H4 (cell line): ENCODE data around the gene ARMC5. TPM values are rescaled to one million over a fixed set of nuclear protein-coding genes. Genes with fewer than 3 reads are reported as not detected.
A peak's percentile ranks its signal among the peaks of the same experiment; 100 is the strongest.
"Not testable (repeated sequence)": the region's sequence is repeated elsewhere in the genome, so short reads cannot be mapped to it uniquely, and the experiment has no call there.

ENCODE experiments used
- DNase-seq: peaks from one replicate; pipeline ENCODE4 v3.0.0-alpha.2; 2015; ENCODE audit warnings: low spot score
- total RNA-seq: library from RNA; depleted of rRNA; stranded (reverse); fragments of >200 nt; shearing (Covaris generic); gene quantifications from 2 replicates; pipeline ENCODE4 v1.2.3, GENCODE V29; 2014; rRNA removed

Gene ARMC5
- total RNA-seq = 5.2 and 5.5 TPM in 2 replicates

GRCh38 chr16:31458844-31459686, at the start of gene ARMC5:
Gene ARMC5 (plus strand): TSS chr16:31459501. CDS start chr16:31459525, 24 bp downstream.
- peak; percentile 99 for DNase-seq

GRCh38 chr16:31410082-31410481, 49.2 kb upstream of the ARMC5 start:
- DNase-seq = no peak

GRCh38 chr16:31411024-31411844, 48.1 kb upstream of the ARMC5 start:
- DNase-seq = no peak

GRCh38 chr16:31412750-31413149, 46.6 kb upstream of the ARMC5 start:
- DNase-seq = no peak

GRCh38 chr16:31413381-31413780, 45.9 kb upstream of the ARMC5 start:
- DNase-seq = no peak

GRCh38 chr16:31413943-31414342, 45.4 kb upstream of the ARMC5 start:
- no peak for DNase-seq

- no peak for DNase-seq
These were observed 44.6 kb upstream of the ARMC5 start for GRCh38 chr16:31414706-31415105.

- no peak for DNase-seq
These were observed 42.9 kb upstream of the ARMC5 start for GRCh38 chr16:31416371-31416770.

- not testable (repeated sequence) for DNase-seq
These were observed 42.3 kb upstream of the ARMC5 start for GRCh38 chr16:31417036-31417435.

GRCh38 chr16:31417916-31418315, 41.4 kb upstream of the ARMC5 start:
- DNase-seq = no peak

- DNase-seq = no peak
These were observed 39.3 kb upstream of the ARMC5 start for GRCh38 chr16:31420037-31420436.

GRCh38 chr16:31421587-31421986, 37.7 kb upstream of the ARMC5 start:
- DNase-seq = no peak

GRCh38 chr16:31423241-31423640, 36.1 kb upstream of the ARMC5 start:
- no peak for DNase-seq

- DNase-seq = no peak
These were observed 35.5 kb upstream of the ARMC5 start for GRCh38 chr16:31423801-31424200.

- no peak for DNase-seq
These were observed 31.6 kb upstream of the ARMC5 start for GRCh38 chr16:31427441-31428278.

- no peak for DNase-seq
These were observed 31.1 kb upstream of the ARMC5 start, which contains the start of gene COX6A2 for GRCh38 chr16:31428279-31428597. Gene COX6A2 (minus strand): TSS chr16:31428360. CDS start chr16:31428325, 35 bp downstream.

- DNase-seq = no peak
These were observed 30.6 kb upstream of the ARMC5 start for GRCh38 chr16:31428638-31429247.

GRCh38 chr16:31429314-31429713, 30.0 kb upstream of the ARMC5 start:
- DNase-seq = no peak

GRCh38 chr16:31429796-31430195, 29.5 kb upstream of the ARMC5 start:
- no peak for DNase-seq

- DNase-seq = no peak
These were observed 28.8 kb upstream of the ARMC5 start for GRCh38 chr16:31430380-31431052.
